AG10803 (cell line): ENCODE measurements around the gene KLF13.

ENCODE experiments used
- DNase-seq: peaks from one replicate; pipeline ENCODE4 v3.0.0; 2010; ENCODE audit warnings: low read depth
- H3K4me3 ChIP-seq: 2 replicates; pipeline ENCODE4 v1.5.1; 2011; ENCODE audit warnings: mild to moderate bottlenecking, low read length, control low read depth
- CTCF ChIP-seq: conservative IDR thresholded peaks from 2 replicates; pipeline ENCODE4 v1.5.1; 2011; ENCODE audit warnings: mild to moderate bottlenecking, low read length, control low read depth, inconsistent platforms

The KLF13 gene

GRCh38 chr15:31318429-31318828, 8.2 kb upstream of the KLF13 start:
- DNase-seq: no peak
- TF ChIP-seq CTCF: no peak
- H3K4me3 ChIP-seq: no peak overlapping the region

GRCh38 chr15:31320022-31320421, 6.6 kb upstream of the KLF13 start:
- H3K4me3 ChIP-seq: no peak overlapping the region
- DNase-seq: no peak
- no peak for TF ChIP-seq CTCF

- DNase-seq: no peak
- TF ChIP-seq CTCF: no peak
- no peak overlapping the region for H3K4me3 ChIP-seq
These were observed 5.2 kb upstream of the KLF13 start for GRCh38 chr15:31321418-31321817.

- no peak for DNase-seq
- TF ChIP-seq CTCF: no peak
- H3K4me3 ChIP-seq: no peak overlapping the region
These were observed 4.1 kb upstream of the KLF13 start for GRCh38 chr15:31322504-31322903.

- no peak for TF ChIP-seq CTCF
- H3K4me3 ChIP-seq: no peak overlapping the region
- DNase-seq: no peak
These were observed 3.0 kb upstream of the KLF13 start for GRCh38 chr15:31323627-31324026.

- DNase-seq: no peak
- no peak for TF ChIP-seq CTCF
- H3K4me3 ChIP-seq: no peak overlapping the region
These were observed 2.4 kb upstream of the KLF13 start for GRCh38 chr15:31324186-31324585.

- DNase-seq: no peak
- peak overlapping the region; percentile 65 for H3K4me3 ChIP-seq
- no peak for TF ChIP-seq CTCF
These were observed 1.6 kb upstream of the KLF13 start for GRCh38 chr15:31324806-31325594.
